ENCODE data around the gene DOK4.
A peak's percentile ranks its signal among the peaks of the same experiment; 100 is the strongest.

Gene DOK4

DNA sequence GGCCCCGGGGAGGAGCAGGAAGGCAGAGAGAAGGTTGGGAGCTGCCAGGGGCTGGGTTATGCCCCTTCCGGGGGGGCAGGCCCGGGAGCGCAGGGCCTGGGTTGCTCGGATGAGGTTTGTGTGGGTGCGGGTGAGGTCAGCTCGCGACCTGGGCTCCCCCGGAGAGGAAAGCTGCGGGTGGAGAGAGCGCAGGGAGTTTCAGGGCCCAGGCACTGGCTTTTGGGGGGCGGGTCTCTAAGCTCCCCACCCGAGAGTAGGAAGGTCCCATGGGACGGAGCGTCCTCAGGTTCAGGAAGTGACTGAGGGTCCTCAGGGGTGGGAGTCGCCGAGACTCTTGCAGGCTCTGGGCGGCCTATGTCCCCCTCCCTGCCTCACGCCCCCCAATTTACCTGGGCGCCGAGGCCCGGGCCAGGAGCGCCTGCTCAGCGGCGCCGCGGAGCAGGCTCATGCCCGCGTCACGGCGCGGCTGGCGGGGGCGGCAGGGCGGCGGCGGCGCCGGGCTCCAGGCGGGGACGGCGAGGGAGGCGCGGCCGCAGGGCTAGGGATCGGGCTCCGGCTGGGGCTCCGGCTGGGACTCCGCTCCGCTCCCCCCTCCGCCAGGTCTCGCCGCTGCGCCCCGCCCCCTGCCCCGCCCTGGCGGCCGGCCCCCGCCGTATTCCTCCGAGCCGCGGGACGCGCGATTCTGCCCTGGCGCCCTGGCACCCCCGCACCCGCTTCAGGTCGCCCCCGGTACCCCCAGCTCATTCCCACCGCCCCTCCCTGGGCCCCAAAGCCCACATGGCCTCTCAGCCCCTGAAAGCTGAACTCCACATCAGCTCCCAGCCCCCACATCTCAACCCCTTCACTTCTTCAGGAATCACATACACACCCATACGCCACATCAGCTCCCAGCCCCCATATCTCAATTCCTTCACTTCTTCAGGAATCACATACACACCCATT, at the start of gene DOK4:
Gene DOK4 (minus strand): TSS at position 578 of the 942 bp plus-strand sequence. CDS start 6,986 bp downstream, outside the sequence.
- DNase-seq = peak; percentile 48

DNA sequence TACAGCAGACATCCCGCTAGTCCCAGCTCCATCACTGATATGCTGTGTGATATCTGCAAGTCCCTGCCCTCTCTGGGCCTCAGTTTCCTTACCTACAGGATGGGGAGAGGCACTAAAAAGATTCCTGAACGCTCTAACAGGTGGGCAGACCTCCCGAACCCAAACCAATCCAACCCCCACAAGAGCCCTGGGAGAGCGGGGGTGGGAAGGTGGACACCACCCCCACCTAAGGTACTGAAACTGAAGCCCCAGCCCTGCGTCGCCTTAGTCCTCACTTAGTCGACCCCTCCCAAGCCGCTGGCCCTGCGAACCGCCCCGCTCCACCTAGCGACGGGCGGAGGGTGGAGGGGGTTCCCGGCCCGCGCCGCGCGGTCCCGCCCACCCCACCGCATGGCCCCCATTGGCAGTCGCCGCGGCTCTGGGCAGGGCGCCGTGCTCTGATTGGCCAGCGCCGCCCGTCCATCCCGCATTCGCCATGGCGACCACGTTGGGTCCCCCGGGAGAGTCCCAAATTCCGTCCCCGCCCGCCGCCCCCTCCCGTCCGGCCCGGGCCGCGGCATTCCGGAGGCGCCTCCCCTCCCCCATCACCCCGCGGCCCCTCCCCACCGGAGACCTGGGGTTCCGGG, 49.5 kb upstream of the DOK4 start:
- DNase-seq = peak; percentile 61

DNA sequence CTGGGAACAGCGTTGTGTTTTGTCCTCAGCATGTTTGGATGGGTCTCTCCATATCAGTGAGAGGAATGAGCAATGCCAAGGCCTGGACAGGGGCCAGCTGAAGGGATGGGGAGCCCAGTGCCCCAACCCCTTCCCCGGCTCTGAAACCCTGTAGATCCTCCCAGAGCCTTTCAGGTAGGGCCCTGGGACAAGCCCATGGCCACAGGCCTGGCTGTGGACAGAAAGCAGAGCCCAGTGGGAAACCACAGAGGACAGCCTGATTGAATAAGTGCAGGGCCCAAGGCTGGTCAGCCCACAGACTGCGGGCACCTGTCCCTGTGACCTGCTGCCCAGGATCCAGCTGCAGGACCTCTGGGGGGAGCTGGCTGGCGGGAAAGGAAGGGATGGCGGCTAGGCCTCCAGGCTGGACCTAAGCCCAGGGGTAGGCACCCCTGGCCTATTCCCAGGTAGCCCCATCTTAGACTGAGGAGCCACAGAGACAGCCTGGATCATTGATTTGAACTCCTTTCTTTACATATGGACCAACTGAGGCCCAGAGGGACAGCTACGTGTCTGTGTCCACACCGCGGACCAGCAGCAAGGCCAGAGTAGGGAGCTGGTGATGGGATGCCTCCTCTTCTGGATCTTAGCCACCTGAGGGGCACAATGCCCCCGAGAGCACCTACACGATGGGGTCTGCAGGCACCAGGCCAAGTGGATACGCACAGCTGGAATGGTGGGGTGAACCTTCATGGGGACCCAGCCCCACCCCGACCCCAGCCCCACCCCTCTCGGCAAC, 48.8 kb upstream of the DOK4 start:
- no peak for DNase-seq

DNA sequence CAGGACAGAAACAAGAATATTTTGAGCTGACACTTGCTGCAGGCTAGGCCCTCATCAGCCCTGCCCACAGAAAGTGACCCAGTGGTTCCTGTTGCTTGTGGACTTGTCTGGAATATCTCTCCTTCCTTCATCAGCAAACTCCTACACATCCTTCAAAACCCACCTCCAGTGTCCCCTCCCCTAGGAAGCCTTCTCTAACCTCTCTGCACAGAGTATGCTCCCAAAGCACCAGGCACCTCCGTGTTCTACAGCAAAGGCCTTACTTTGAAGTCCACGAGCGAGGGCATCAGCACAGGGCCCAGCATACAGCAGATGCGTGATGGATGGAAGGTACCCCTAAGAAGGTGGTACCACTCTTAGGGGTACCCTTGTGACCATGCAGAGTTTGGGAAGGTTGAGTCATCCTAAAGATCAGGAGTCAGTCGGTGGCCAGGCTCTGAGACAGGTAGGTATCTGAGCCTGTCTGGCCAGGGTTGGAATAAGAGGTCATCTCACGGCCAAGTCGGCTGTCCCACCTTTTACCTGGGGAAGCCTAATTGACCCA, 48.1 kb upstream of the DOK4 start:
- DNase-seq = no peak

DNA sequence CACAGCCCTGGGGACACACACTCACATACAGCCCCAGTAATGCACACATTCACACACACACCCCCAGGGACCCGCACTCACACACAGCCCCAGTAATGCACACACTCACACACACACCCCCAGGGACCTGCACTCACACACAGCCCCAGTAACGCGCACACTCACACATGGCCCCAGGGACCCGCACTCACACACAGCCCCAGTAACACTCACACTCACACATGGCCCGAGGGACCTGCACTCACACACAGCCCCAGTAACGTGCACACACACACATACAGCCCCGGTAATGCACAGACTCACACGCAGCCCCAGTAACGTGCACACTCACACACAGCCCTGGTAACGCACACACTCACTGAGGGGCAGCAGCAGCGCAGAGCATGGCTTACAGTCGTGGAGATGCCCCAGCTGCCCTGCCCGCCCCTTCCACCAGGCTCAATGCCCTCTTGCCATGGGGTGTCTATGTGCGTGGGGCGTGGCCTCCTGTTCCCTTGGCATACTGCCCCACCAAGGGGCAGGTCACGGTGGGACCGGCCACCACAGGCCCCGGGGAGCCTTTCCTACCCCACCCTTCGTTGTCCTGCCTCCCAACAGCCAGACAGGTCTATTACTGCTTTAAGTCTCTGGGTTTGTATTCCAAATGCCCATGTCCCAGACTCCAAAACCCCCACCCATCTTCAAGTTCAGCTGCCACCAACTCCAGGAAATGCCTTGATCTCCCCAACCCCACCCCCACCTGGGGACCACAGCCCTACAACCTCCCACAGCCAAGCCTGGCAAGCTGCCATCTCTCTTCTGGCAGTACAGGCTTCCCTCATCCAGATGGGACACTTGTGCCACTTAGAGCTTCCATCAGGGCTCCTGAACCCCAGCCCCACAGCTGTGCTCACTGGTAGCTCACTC, 47.4 kb upstream of the DOK4 start:
- no peak for DNase-seq

DNA sequence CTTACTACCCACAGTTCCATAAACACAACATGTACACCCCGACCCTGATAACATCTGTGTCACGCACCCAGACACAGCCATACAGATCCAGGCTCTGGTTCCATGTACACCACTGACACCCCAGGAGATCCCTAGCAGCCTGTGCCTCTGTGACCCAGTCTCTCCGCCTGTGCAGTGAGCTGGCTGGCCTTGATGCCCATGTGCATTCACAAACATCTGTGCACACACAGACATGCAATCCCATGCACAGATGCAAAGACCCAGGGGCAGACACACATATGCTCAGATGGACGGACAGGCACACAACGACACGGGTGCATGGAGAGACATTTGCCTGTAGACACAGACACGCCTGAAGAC, 46.0 kb upstream of the DOK4 start:
- no peak for DNase-seq

DNA sequence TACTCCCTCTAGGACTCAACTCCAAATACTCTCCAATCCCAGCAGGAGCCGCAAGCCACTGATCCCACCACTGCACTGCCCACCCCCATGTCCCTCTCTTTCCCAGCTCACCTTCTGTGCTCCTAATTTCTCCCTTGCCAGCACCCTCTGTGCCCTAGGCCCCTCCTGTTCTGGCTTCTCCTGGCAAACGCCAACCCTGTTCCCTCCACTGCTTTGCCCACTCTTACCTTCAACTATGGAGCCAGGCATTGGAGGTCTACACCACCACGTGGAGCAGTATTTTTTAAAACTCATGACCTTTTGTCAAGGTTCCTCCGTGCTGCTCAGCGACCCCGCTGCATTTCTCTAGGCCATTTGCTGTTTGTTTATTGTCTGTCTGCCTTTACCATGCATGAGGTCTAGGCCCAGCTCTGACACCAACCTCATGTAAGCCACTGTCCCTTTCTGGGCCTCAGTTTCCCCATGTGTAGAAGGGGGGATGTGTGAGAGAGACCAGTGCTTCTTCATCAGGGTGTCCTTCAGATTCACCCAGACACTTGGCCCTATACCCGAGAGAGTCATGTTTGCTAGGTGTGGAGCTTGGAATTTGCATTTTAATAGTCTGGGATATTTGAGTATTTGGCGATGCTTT, 45.5 kb upstream of the DOK4 start:
- DNase-seq = no peak

DNA sequence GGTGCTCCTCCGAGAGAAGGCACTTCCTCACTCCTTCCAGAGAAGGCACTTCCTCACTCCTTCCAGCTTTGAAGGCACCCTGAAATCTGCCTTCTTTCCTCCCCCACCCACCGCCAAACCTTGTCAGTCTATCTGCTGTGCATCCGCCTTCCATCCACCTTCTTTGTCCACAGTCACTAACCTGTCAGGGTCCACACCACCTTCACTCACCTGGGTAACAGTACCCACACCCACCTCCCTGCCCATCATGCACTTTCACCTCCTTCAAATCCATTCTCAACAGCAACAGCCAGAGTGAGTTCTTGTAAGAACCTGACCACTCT, 44.9 kb upstream of the DOK4 start:
- peak; percentile 28 for DNase-seq

DNA sequence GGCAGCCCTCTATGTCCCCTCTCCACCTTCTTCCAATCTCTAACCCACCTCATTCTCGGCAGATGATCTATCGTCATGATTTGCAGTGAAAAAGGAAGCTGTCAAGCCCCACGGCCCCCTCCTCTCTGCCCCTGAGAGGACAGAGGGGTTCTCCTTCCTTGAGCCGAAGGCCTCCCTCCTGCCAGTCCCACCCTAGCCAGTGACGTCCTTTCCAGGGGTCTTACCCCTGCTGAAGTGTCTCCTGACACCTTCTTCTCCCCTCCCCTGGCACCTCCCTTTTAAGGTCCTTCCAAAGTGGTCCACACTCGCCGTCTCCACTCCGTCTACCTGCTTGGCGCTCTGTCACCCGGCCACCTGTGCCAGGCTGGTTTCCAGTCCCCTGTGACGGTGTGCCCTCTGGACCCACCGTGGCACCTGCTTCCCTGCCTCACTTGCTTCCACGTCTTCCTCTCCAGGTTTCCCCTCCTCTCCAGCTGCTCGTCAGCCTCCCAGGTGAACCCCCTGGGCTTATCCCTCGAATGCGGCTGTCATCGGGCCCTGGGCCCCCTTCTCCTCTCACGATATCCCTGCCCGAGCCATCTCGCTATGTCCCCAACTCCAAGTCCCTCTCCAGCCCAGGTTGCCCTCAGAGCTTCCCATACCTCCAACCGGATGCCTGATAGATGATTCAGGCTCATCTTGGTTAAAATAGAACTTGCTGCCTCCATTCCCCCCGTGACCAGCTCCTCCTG, 44.4 kb upstream of the DOK4 start:
- DNase-seq = no peak

DNA sequence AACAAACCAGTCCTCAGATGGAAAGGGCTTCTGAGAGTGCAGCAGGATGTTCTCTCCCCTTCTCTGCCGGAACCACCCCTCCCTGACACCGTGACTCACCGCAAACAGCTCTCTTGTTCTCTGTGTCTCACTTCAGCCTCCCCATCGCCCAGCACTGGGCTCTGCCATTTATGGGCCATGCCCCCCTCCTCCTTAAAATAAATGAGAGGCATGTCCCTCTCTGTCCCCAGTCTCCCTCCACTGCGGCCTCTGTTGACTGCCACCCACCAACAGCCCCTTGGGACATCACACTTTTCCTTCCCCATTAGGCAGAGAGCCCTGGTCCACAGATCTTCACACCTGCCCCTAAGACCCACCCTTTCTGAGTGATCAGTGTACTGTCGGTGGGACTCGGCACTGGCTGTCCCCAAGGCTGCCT, 43.8 kb upstream of the DOK4 start:
- no peak for DNase-seq

DNA sequence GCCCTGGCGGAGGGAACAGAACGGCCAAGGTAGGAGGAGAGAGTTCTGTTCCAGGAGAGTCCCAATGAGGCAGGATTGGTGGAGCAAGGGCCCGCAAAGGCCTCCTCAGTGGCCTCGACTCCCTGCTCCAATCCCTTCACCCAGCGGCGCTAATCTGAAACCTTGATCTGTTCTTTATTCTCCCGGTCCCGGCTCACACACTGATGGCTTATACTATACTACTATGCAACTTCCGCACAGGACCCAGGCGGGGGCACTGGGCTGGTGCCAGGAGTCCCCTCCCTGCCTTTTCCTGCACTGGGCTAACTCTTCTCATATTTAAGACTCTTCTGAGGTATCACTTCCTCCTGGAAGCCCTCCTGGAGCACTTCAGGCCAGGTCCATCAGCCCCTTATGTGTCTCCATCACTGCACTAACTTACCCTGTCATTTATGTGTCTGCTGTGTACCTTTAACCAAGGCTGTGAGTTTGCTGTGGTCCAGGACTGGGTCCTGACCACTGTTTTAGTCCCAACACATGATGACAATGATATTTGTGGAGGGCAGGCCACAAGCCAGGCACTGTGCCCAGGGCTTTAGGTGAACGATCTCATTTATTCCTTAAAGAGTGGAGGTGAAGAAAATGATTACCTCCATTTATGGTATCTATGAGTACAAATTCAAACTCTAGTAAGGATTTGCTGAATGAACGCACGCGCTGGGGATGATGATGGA, 43.3 kb upstream of the DOK4 start:
- DNase-seq = no peak

DNA sequence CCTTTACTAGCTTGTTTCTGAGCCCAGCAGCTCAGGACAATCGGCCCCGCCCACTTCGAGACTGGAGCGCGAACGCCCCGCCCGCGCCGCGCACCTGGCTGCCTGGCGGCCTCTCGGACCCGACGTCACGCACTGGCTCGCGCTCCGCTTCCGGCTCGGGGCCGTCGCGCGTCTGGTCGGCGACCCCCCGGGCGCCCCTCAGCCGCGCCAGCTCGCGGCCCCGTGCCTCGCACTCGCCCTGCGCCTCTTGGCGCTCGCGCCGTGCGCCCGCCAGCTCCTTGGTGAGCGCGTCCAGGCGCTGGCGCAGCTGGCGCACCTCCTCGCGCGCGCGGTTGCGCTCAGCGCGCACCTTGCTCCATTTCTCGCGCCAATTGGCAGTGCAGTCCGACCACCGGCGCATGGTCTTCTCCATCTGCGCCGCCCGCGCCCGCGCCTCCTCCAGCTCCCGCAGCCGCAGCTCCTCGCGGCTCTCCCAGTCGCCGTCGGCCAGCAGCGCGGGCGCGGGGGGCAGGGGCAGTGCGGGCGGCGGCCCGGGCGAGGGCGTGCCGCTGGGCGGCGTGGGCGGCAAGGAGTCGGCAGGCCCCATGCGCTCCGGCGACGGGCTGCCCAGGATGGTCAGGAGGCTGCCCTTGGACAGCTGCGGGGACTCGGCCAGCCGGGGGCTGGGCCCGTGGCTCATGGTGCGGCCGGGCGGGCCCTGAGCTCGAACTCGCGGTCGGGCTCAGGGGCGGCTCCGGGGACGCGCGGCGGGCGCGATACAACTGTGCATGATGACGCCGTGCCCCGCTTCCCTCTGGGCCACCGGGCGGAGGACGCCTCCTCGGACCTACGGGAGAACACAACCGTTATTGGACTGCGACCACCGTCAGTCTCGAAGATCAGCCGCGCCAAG, 42.5 kb upstream of the DOK4 start:
- DNase-seq = no peak

DNA sequence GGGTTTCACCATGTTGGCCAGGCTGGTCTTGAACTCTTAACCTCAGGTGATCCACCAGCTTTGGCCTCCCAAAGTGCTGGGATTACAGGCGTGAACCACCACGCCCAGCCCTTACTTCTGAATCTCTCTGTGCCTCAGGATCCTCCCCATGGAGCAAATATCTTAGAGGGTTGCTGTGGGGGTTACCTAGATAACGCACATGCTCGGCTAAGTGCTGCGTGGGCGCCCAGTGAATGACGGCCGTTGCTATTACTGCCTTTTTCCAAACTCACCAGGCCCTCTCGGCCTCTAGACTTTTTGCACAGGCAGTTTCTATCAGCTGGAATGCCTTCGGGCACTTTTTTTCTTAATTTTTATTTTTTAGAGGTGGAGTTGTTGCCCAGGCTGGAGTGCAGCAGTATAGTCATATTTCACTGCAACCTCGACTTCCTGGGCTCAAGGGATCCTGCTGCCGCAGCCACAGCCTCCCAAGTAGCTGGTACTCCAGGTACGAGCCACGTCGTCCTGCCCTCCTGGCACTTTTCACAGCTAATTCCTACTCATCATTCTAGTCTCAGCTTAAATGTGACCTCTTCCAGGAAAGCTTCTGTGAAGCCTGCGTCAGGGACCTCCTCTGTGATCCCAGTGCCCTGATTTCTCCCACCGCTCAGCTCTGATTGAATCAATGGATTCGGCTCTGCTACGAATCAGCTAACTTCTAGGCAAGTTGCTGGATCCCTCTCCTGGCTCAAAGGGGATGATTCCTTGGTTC, 41.5 kb upstream of the DOK4 start:
- no peak for DNase-seq

DNA sequence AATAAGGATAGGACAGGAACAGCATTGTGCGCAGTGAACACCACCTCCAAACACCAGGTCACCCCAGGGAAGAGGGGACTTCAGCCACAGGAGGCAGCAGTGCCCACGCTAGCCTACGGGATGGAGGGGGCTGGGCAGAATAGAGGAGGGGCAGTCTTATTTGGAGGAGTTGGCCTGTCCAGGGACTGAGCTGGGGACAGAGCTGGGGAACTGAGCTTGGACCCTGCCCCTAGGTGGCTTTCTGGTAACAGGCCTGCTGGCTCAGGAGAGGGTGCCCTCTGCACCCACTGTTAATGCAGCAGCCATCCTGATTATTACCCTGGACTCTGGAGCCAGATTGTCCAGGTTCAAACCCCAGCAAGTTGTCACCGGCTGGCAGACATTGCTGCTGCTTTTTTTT, 40.7 kb upstream of the DOK4 start:
- DNase-seq = no peak

DNA sequence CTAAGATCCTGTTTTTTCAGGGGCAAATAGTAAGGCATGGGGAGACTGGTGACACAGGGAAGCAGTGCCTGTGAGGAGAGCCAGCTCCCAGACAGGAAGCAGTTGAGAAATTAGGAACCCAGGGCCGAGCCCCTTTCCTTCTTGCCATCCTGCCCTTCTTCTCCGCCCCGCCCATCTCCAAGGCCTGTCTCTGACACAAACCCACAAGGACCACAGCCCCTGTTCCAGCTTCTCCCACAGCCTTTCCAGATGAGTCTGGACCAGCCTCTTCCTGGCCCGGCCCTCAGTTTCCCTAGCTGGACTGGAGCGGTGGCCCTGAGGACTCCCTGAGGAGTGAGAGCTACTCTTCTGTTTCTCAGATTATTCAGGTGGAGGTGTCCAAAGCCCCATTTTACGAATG, 40.2 kb upstream of the DOK4 start:
- DNase-seq = no peak

DNA sequence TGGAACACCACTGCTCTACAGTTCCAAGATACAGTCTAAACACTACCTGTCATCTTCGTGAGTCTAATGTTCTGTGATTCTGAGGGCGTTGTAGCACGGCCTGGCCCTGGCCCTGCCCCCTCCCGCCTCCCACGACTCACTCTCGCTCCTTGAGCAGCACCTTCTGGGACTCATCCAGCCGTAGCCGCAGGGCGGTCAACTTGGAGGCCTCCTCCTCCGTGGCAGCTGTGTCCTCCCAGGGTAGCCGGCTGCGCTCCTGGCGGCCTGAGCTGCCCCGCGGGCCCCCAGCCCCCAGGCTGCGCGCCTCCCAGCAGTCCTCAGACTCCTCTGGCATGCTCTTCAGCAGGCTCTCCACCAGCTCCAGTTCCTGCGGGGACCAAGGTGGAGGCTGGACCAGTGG, 39.5 kb upstream of the DOK4 start:
- no peak for DNase-seq

DNA sequence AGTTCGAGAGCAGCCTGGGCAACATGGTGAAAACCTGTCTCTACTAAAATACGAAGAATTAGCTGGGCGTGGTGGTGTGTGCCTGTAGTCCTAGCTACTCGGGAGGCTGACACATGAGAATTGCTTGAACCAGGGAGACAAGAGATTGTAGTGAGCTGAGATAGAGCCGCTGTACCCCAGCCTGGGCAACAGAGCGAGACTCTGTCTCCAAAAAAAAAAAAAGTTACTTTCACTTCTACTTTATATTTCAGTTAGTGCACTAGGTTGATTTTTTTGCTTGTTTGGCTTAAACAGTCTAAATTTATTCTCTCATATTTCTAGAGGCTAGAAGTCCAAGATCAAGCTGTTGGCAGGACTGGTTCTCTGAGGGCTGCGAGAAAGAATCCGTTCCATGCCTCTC, 36.7 kb upstream of the DOK4 start:
- DNase-seq = no peak

DNA sequence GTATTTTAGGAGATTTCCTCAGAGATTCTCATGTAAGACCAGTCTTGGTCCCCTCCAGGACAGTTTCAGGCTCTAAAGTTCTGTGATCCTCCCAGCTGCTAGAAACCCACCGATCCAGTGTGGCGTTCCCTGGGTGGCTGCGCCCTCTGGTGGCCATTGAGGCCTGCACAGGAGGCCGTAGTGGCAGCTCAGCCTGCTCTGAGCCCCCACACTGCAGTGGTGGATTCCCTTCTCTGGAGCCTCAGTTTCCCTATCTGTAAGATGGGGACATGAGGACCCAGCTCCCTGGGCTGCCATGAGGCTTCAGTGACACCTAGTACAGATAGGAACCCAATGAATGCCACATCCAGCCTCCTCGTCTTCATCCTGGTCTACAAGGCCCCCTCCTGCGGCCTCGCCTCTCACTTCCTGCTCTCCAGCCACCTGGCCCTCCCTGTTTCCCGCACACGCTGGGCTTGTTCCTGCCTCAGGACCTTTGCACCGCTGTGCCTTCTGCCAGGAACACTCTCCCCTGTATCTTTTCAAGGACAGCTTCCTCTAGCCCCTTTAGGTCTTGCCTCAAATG, 33.6 kb upstream of the DOK4 start:
- DNase-seq = peak; percentile 65

All from inflammatory macrophage treated with lipopolysaccharide for 4 hours (primary cell).